ENCODE data around the gene PRRT4.
A peak's percentile ranks its signal among the peaks of the same experiment; 100 is the strongest.

- TF ChIP-seq, protein P1, sequence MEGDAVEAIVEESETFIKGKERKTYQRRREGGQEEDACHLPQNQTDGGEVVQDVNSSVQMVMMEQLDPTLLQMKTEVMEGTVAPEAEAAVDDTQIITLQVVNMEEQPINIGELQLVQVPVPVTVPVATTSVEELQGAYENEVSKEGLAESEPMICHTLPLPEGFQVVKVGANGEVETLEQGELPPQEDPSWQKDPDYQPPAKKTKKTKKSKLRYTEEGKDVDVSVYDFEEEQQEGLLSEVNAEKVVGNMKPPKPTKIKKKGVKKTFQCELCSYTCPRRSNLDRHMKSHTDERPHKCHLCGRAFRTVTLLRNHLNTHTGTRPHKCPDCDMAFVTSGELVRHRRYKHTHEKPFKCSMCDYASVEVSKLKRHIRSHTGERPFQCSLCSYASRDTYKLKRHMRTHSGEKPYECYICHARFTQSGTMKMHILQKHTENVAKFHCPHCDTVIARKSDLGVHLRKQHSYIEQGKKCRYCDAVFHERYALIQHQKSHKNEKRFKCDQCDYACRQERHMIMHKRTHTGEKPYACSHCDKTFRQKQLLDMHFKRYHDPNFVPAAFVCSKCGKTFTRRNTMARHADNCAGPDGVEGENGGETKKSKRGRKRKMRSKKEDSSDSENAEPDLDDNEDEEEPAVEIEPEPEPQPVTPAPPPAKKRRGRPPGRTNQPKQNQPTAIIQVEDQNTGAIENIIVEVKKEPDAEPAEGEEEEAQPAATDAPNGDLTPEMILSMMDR (IDR thresholded peaks at IDR 0.05; ENCODE audit: low read length): peak; percentile 99
- TF ChIP-seq EZH2 (IDR thresholded peaks at IDR 0.05; ENCODE audit: borderline replicate concordance, low read length): no peak
Measured at GRCh38 chr7:128387216-128388144, 26.0 kb upstream of the PRRT4 start.
